Rectal smooth muscle tissue (tissue), 1 donor: ENCODE data around the gene SLCO2B1.
"Not testable (repeated sequence)": the region's sequence is repeated elsewhere in the genome, so short reads cannot be mapped to it uniquely, and the experiment has no call there.

Experiments used
- H3K27ac ChIP-seq: one replicate; pipeline ENCODE4 v1.7.0; 2013; ENCODE audit warnings: low read depth, low read length, inconsistent platforms
- H3K27me3 ChIP-seq: one replicate; pipeline ENCODE4 v1.7.0; 2013; ENCODE audit warnings: low read length; ENCODE audit not compliant: control insufficient read depth, insufficient read depth
- H3K36me3 ChIP-seq: one replicate; pipeline ENCODE4 v1.7.0; 2013; ENCODE audit warnings: low read length; ENCODE audit not compliant: control insufficient read depth, insufficient read depth
- H3K4me1 ChIP-seq: one replicate; pipeline ENCODE4 v1.7.0; 2013; ENCODE audit warnings: low read length; ENCODE audit not compliant: control insufficient read depth, insufficient read depth
- H3K4me3 ChIP-seq: one replicate; pipeline ENCODE4 v1.7.0; 2013; ENCODE audit warnings: low read length
- H3K9ac ChIP-seq: one replicate; pipeline ENCODE4 v1.7.0; 2013; ENCODE audit warnings: low read length

The SLCO2B1 gene

DNA sequence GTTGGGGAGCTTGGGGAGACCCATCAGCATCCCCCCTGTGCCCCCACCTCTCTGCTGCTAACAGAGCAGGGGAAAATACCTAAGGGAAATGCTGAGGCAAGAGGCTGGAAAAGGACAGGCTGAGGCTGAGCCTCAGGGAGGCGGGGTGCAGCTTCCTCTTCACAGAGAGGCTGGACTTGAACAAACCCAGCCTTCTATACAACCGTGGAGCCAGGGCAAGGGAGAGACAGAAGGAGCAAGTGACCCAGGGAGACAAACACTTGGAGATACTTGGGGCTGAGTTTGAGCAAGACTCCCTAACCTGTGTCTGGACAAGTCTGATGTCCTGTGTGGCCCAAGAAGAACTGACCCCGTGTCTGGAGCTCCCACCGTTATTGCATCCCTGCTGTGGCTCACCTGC, at the start of gene SLCO2B1:
Gene SLCO2B1 (plus strand): TSS at position 229 of the 400 bp plus-strand sequence. CDS start 275 bp downstream, outside the sequence.
- peak within 1 kb of the TSS; percentile 12 for H3K27ac ChIP-seq
- H3K4me1 ChIP-seq: no peaks in the 10 kb centered on the region
- peak within 1 kb of the TSS; percentile 48 for H3K4me3 ChIP-seq
- no peaks in the 10 kb centered on the region for H3K36me3 ChIP-seq
- H3K9ac ChIP-seq: peak within 1 kb of the TSS; percentile 1
- no peaks in the 10 kb centered on the region for H3K27me3 ChIP-seq

DNA sequence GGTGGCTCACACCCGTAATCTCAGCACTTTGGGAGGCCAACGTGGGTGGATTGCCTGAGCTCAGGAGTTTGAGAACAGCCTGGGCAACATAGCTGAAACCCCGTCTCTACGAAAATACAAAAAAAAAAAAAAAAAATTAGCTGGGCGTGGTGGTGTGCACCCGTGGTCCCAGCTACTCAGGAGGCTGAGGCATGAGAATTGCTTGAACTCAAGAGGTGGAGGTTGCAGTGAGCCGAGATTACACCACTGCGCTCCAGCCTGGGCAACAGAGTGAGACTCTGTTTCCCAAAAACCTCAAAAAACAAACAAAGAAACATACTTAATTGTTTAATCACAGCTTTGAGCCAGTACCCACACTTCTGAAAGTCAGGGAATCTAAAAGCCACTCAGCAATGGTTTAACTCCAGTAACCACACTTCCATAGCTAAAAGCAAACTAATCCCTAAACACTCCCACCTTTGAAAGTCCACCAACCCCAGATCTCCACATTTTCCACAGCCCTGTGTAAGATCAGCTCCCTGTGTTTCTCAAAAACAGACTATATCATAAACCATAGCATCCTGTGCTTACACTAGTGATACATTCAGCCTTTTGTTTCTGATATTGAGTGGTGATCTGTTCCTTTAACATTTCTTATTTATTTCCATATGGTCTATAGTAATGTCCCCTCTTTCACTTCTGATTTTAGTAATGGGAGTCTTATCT, 49.3 kb upstream of the SLCO2B1 start:
- H3K4me1 ChIP-seq: no peaks in the 10 kb centered on the region
- peaks cover under 1% of the 10 kb centered on the region for H3K27me3 ChIP-seq
- H3K4me3 ChIP-seq: no peak overlapping the region
- H3K27ac ChIP-seq: no peak overlapping the region
- no peaks in the 10 kb centered on the region for H3K36me3 ChIP-seq
- no peak overlapping the region for H3K9ac ChIP-seq

GRCh38 chr11:75103380-75104026, 47.4 kb upstream of the SLCO2B1 start:
- Histone ChIP-seq H3K27me3 (no peaks in the 10 kb centered on the region), H3K4me3 (no peak overlapping the region), H3K9ac (no peak overlapping the region), H3K36me3 (no peaks in the 10 kb centered on the region), H3K27ac (no peak overlapping the region), H3K4me1 (no peaks in the 10 kb centered on the region)

GRCh38 chr11:75105462-75105925, 45.4 kb upstream of the SLCO2B1 start:
- no peak overlapping the region for H3K4me3 ChIP-seq
- no peaks in the 10 kb centered on the region for H3K36me3 ChIP-seq
- no peak overlapping the region for H3K27ac ChIP-seq
- H3K4me1 ChIP-seq: no peaks in the 10 kb centered on the region
- no peaks in the 10 kb centered on the region for H3K27me3 ChIP-seq
- H3K9ac ChIP-seq: no peak overlapping the region

- H3K4me3 ChIP-seq, H3K9ac ChIP-seq, H3K4me1 ChIP-seq, H3K27ac ChIP-seq, H3K36me3 ChIP-seq, H3K27me3 ChIP-seq: not testable (repeated sequence)
These were observed 44.8 kb upstream of the SLCO2B1 start for GRCh38 chr11:75105967-75106681.

GRCh38 chr11:75107187-75107586, 43.7 kb upstream of the SLCO2B1 start:
- Histone ChIP-seq H3K4me1 (no peaks in the 10 kb centered on the region), H3K4me3 (no peak overlapping the region), H3K9ac (no peak overlapping the region), H3K27ac (no peak overlapping the region), H3K27me3 (no peaks in the 10 kb centered on the region), H3K36me3 (no peaks in the 10 kb centered on the region)

GRCh38 chr11:75112200-75112599, 38.7 kb upstream of the SLCO2B1 start:
- Histone ChIP-seq H3K9ac (no peak overlapping the region), H3K27me3 (no peaks in the 10 kb centered on the region), H3K36me3 (no peaks in the 10 kb centered on the region), H3K27ac (no peak overlapping the region), H3K4me3 (no peak overlapping the region), H3K4me1 (no peaks in the 10 kb centered on the region)

DNA sequence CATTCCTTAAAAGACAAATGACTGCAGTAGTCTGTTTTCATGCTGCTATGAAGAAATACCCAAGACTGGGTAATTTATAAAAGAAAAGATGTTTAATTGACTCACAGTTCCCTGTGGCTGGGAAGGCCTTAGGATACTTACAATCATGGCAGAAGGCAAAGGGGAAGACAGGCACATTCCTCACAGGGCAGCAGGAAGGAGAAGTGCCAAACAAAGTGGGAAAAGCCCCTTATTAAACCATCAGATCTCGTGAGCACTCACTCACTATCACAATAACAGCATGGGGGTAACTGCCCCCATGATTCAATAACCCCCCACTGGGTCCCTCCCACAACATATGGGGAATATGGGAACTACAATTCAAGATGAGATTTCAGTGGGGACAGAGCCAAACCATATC, 37.9 kb upstream of the SLCO2B1 start:
- H3K4me3 ChIP-seq: no peak overlapping the region
- H3K27me3 ChIP-seq: no peaks in the 10 kb centered on the region
- H3K36me3 ChIP-seq: no peaks in the 10 kb centered on the region
- H3K9ac ChIP-seq: no peak overlapping the region
- no peak overlapping the region for H3K27ac ChIP-seq
- no peaks in the 10 kb centered on the region for H3K4me1 ChIP-seq

DNA sequence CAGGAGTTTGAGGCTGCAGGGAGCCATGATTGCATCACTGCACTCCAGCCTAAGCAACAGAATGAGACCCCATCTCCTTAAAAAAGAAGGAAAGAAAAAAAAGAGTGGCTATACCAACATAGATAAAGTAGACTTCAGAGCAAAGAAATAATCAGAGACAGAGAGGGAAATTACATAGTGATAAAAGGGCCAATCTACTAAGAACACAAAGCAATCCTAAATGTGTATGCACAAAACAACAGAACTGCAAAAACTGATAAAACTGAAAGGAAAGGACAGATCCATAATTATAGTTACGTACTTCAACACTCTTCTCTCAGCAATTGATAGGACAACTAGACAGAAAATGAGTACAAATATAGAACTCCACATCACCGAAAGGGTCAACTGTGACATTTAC, 36.4 kb upstream of the SLCO2B1 start:
- H3K27me3 ChIP-seq: no peaks in the 10 kb centered on the region

GRCh38 chr11:75118577-75118976, 32.3 kb upstream of the SLCO2B1 start:
- Histone ChIP-seq H3K9ac (no peak overlapping the region), H3K27me3 (no peaks in the 10 kb centered on the region), H3K36me3 (no peaks in the 10 kb centered on the region), H3K4me3 (no peak overlapping the region), H3K27ac (no peak overlapping the region), H3K4me1 (no peaks in the 10 kb centered on the region)

More for the DNA sequence above, 36.4 kb upstream of the SLCO2B1 start:
- Histone ChIP-seq H3K27ac (no peak overlapping the region), H3K4me1 (no peaks in the 10 kb centered on the region), H3K4me3 (no peak overlapping the region), H3K36me3 (no peaks in the 10 kb centered on the region), H3K9ac (no peak overlapping the region)

DNA sequence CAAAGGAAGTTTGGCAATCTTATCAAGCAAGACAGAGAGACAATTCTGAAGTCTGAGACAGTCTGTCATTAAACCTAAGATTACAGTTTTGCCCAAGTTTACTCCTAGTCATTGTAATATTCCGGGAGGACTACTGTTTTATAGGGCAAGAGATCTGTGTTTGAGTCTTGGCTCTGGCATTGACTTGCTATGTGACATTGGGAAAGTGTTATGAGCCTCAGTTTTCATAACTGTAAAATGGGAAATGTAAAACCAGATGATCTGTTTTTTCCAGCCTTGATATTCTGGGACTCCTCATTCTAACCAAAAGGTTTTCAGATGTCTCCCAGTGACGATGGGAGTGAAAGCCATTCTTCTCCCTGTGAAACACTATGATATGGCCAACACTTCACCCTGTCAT, 24.3 kb upstream of the SLCO2B1 start:
- no peak overlapping the region for H3K4me3 ChIP-seq
- no peak overlapping the region for H3K27ac ChIP-seq
- no peaks in the 10 kb centered on the region for H3K27me3 ChIP-seq
- no peak overlapping the region for H3K9ac ChIP-seq
- no peaks in the 10 kb centered on the region for H3K36me3 ChIP-seq
- no peaks in the 10 kb centered on the region for H3K4me1 ChIP-seq

GRCh38 chr11:75132080-75132479, 18.8 kb upstream of the SLCO2B1 start:
- Histone ChIP-seq H3K27me3 (no peaks in the 10 kb centered on the region), H3K27ac (no peak overlapping the region), H3K4me3 (no peak overlapping the region), H3K4me1 (no peaks in the 10 kb centered on the region), H3K36me3 (no peaks in the 10 kb centered on the region), H3K9ac (no peak overlapping the region)
